CD4-positive, CD25-positive, alpha-beta regulatory T cell (primary cell): ENCODE data around the gene TMEM30A. TPM values are rescaled to one million over a fixed set of nuclear protein-coding genes. Genes with fewer than 3 reads are reported as not detected.

Experiments used
- ATAC-seq, 2 donors: fragments of 150-1000 bp; cut with Tn5 transposase; one replicate each; pipeline ENCODE4 v1.10.0; 2021; ENCODE audit warnings: low read depth in 2 of 2, moderate number of reproducible peaks in 2 of 2, moderate library complexity in 1 of 2
- DNase-seq, 3 donors: peaks; one replicate each; pipeline versions ENCODE4 v3.0.0 to v3.0.0-alpha.2; 2012 to 2022; ENCODE audit warnings: mixed read lengths in 1 of 3
- H3K27ac ChIP-seq: one replicate; pipeline ENCODE4 v1.7.0; 2013; ENCODE audit warnings: mild to moderate bottlenecking, low read length; ENCODE audit not compliant: insufficient read depth, poor library complexity, severe bottlenecking
- H3K27me3 ChIP-seq: one replicate; pipeline ENCODE4 v1.7.0; 2013; ENCODE audit warnings: low read length; ENCODE audit not compliant: control insufficient read depth, insufficient read depth
- H3K36me3 ChIP-seq: one replicate; pipeline ENCODE4 v1.7.0; 2013; ENCODE audit warnings: mild to moderate bottlenecking, low read length, moderate library complexity; ENCODE audit not compliant: control insufficient read depth, insufficient read depth
- H3K4me1 ChIP-seq: 2 replicates; pipeline ENCODE4 v1.7.0; 2013; ENCODE audit warnings: mild to moderate bottlenecking, low read length; ENCODE audit not compliant: insufficient read depth, control insufficient read depth, poor library complexity, severe bottlenecking
- H3K4me3 ChIP-seq: one replicate; pipeline ENCODE4 v1.7.0; 2013; ENCODE audit warnings: low read depth, mild to moderate bottlenecking, low read length, moderate library complexity
- H3K9me3 ChIP-seq, 2 experiments: 1 replicate in 1 of 2; 2 replicates in 1 of 2; pipeline ENCODE4 v1.7.0; 2013; ENCODE audit warnings: low read length in 2 of 2, mild to moderate bottlenecking in 1 of 2, moderate library complexity in 1 of 2; ENCODE audit not compliant: control insufficient read depth in 2 of 2
- H3K27ac Mint-ChIP-seq, 3 donors: one replicate each; pipeline ENCODE4 v1.8.0; 2020 to 2022; ENCODE audit warnings: mild to moderate bottlenecking in 3 of 3, mixed read lengths in 3 of 3, moderate library complexity in 2 of 3
- H3K27me3 Mint-ChIP-seq: one replicate; pipeline ENCODE4 v1.8.0; 2022; ENCODE audit warnings: mild to moderate bottlenecking, mixed read lengths
- H3K36me3 Mint-ChIP-seq: one replicate; pipeline ENCODE4 v1.8.0; 2020; ENCODE audit warnings: mixed read lengths
- H3K4me1 Mint-ChIP-seq, 4 donors: one replicate each; pipeline ENCODE4 v1.8.0; 2020 to 2022; ENCODE audit warnings: mixed read lengths in 4 of 4, mild to moderate bottlenecking in 1 of 4
- H3K4me3 Mint-ChIP-seq, 4 donors: one replicate each; pipeline ENCODE4 v1.8.0; 2020 to 2022; ENCODE audit warnings: mild to moderate bottlenecking in 4 of 4, mixed read lengths in 4 of 4, moderate library complexity in 3 of 4
- H3K9me3 Mint-ChIP-seq, 7 donors: one replicate each; pipeline ENCODE4 v1.8.0; 2020 to 2022; ENCODE audit warnings: mixed read lengths in 7 of 7, mild to moderate bottlenecking in 3 of 7, moderate library complexity in 2 of 7
- polyA plus RNA-seq, 4 donors: library from polyadenylated mRNA; unstranded; fragments of 300-500 nt; fragmentation: Illumina TruSeq; gene quantifications; one replicate each; pipeline ENCODE4 v1.2.3, GENCODE V29; 2021
- total RNA-seq: library from RNA; stranded (reverse); gene quantifications from one replicate; pipeline ENCODE4 v1.2.3, GENCODE V29; 2022

Gene TMEM30A
- total and polyA plus RNA-seq, 5 donors from 2014 or later = 32.5 to 45.5 (median 41.2) TPM

- H3K27ac Mint-ChIP-seq = no peak overlapping the region
- ATAC-seq = no peak
- peaks cover 19% of the 10 kb centered on the region for H3K36me3 Mint-ChIP-seq
Measured at GRCh38 chr6:75236630-75237029, 48.0 kb downstream of the TMEM30A start.

GRCh38 chr6:75235271-75235670 is 49.3 kb downstream of the TMEM30A start:
- H3K36me3 ChIP-seq = peaks cover 31% of the 10 kb centered on the region
- H3K4me3 ChIP-seq = no peak overlapping the region
- peaks cover 19% of the 10 kb centered on the region for H3K36me3 Mint-ChIP-seq
- no peak overlapping the region for H3K27ac ChIP-seq
- H3K9me3 Mint-ChIP-seq = no peaks in the 10 kb centered on the region
- H3K27ac Mint-ChIP-seq = no peak overlapping the region
- no peaks in the 10 kb centered on the region for H3K9me3 ChIP-seq
- H3K4me1 Mint-ChIP-seq = peaks cover 10 to 17% (median 10%) of the 10 kb centered on the region in 4 donors
- H3K4me3 Mint-ChIP-seq = no peak overlapping the region
- no peaks in the 10 kb centered on the region for H3K27me3 Mint-ChIP-seq
- DNase-seq (no peak), ATAC-seq (no peak)
- no peaks in the 10 kb centered on the region for H3K4me1 ChIP-seq
- no peaks in the 10 kb centered on the region for H3K27me3 ChIP-seq

More at GRCh38 chr6:75236630-75237029, 48.0 kb downstream of the TMEM30A start:
- peaks cover 41% of the 10 kb centered on the region for H3K36me3 ChIP-seq
- no peak overlapping the region for H3K27ac ChIP-seq
- no peaks in the 10 kb centered on the region for H3K9me3 ChIP-seq
- H3K4me3 Mint-ChIP-seq = no peak overlapping the region
- no peaks in the 10 kb centered on the region for H3K27me3 Mint-ChIP-seq
- DNase-seq = no peak
- no peaks in the 10 kb centered on the region for H3K4me1 ChIP-seq
- H3K9me3 Mint-ChIP-seq = no peaks in the 10 kb centered on the region
- H3K4me1 Mint-ChIP-seq = peaks cover 17 to 30% (median 20%) of the 10 kb centered on the region in 4 donors
- no peak overlapping the region for H3K4me3 ChIP-seq
- no peaks in the 10 kb centered on the region for H3K27me3 ChIP-seq

DNA sequence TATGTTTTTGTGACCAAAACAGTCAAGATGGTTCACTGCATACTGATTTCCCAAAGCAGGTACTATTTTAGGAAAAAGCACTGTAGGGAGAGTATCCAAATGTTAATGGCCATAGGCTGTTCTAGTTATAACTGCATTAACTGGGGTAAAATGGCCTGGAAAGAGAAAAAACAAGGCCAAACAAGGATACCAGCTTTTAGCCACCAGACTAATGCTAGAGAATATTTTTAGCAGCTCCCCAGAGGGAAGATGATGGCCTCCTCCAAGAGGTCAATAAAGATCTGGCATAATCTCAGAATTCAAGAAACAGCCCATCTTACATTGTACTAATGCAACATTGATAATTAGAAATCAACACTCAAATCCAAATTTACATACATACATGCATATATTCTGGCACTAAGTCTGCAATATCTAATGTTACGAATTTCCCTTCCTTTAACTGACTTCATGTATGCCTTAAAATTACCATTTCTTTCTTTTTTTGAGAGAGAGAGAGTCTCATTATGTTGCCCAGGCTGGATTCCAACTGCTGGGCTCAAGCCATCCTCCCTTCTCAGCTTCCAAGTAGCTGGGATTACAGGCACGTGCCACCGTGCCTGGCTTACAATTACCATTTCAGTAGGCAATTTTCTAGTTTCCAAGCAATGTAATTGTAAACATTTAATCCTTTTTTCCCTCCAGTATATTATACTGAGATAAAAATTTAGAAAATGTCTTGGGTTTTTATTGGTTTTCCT is 50.3 kb downstream of the TMEM30A start:
- Mint-ChIP-seq H3K4me1 (peaks cover under 1 to 7% (median 3%) of the 10 kb centered on the region in 4 donors), H3K36me3 (peaks cover 10% of the 10 kb centered on the region), H3K4me3 (no peak overlapping the region), H3K27ac (no peak overlapping the region), H3K9me3 (no peaks in the 10 kb centered on the region), H3K27me3 (no peaks in the 10 kb centered on the region)
- peaks cover 23% of the 10 kb centered on the region for H3K36me3 ChIP-seq
- no peaks in the 10 kb centered on the region for H3K27me3 ChIP-seq
- no peaks in the 10 kb centered on the region for H3K9me3 ChIP-seq
- no peak overlapping the region for H3K27ac ChIP-seq
- H3K4me1 ChIP-seq = no peaks in the 10 kb centered on the region
- no peak overlapping the region for H3K4me3 ChIP-seq
- ATAC-seq = no peak
- DNase-seq = no peak

GRCh38 chr6:75233092-75233615 is 51.4 kb downstream of the TMEM30A start:
- peaks cover 4% of the 10 kb centered on the region for H3K36me3 Mint-ChIP-seq
- H3K27me3 Mint-ChIP-seq = no peaks in the 10 kb centered on the region
- Histone ChIP-seq H3K9me3 (no peaks in the 10 kb centered on the region), H3K4me3 (no peak overlapping the region), H3K27me3 (no peaks in the 10 kb centered on the region), H3K36me3 (peaks cover 15% of the 10 kb centered on the region), H3K4me1 (no peaks in the 10 kb centered on the region), H3K27ac (no peak overlapping the region)
- peaks cover 0 to 5% (median 1%) of the 10 kb centered on the region in 4 donors for H3K4me1 Mint-ChIP-seq
- H3K4me3 Mint-ChIP-seq = no peak overlapping the region
- no peaks in the 10 kb centered on the region for H3K9me3 Mint-ChIP-seq
- H3K27ac Mint-ChIP-seq = no peak overlapping the region
- no peak for ATAC-seq
- no peak for DNase-seq

GRCh38 chr6:75230484-75231325 is 53.9 kb downstream of the TMEM30A start:
- DNase-seq = no peak
- no peak overlapping the region for H3K4me3 Mint-ChIP-seq

GRCh38 chr6:75224303-75224926 is 60.2 kb downstream of the TMEM30A start:
- H3K27me3 ChIP-seq = peaks cover 14% of the 10 kb centered on the region
- no peaks in the 10 kb centered on the region for H3K36me3 ChIP-seq
- no peak for DNase-seq
- Mint-ChIP-seq H3K27ac (no peak overlapping the region), H3K4me3 (no peak overlapping the region), H3K36me3 (no peaks in the 10 kb centered on the region), H3K9me3 (no peaks in the 10 kb centered on the region), H3K4me1 (no peaks in the 10 kb centered on the region), H3K27me3 (peaks cover 26% of the 10 kb centered on the region)
- H3K9me3 ChIP-seq = no peaks in the 10 kb centered on the region
- no peak overlapping the region for H3K27ac ChIP-seq
- H3K4me3 ChIP-seq = no peak overlapping the region
- ATAC-seq = no peak
- H3K4me1 ChIP-seq = no peaks in the 10 kb centered on the region

More at GRCh38 chr6:75230484-75231325, 53.9 kb downstream of the TMEM30A start:
- H3K9me3 Mint-ChIP-seq = no peaks in the 10 kb centered on the region
- H3K36me3 Mint-ChIP-seq = no peaks in the 10 kb centered on the region
- no peak overlapping the region for H3K27ac Mint-ChIP-seq
- no peaks in the 10 kb centered on the region for H3K4me1 ChIP-seq
- H3K4me1 Mint-ChIP-seq = peaks cover 0 to 2% (median 0%) of the 10 kb centered on the region in 4 donors
- no peak overlapping the region for H3K27ac ChIP-seq
- H3K27me3 ChIP-seq = no peaks in the 10 kb centered on the region
- no peak overlapping the region for H3K4me3 ChIP-seq
- no peak for ATAC-seq
- no peaks in the 10 kb centered on the region for H3K9me3 ChIP-seq
- H3K27me3 Mint-ChIP-seq = no peaks in the 10 kb centered on the region
- no peaks in the 10 kb centered on the region for H3K36me3 ChIP-seq

DNA sequence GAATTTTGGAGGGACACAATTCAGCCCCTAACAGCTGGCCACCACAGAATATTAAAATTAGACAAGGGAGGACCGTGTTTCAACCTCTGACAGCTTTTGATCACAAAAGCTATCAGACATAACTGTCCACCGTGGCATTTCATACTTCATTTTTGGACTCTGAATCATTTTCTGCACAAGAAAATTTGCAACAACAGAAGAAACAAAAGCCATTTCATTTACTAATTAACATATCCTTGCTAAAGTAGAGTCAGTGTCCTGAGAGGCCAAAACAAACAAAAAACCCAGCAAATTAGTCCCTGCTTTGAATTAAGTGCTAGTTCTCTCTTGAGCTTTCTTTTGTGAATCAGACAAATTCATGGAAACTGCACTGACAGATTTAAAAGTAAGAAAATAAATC is 61.2 kb downstream of the TMEM30A start:
- no peak overlapping the region for H3K4me3 ChIP-seq
- ATAC-seq (no peak), DNase-seq (no peak)
- H3K27ac Mint-ChIP-seq = no peak overlapping the region
- H3K36me3 Mint-ChIP-seq = no peaks in the 10 kb centered on the region
- H3K27me3 ChIP-seq = peaks cover 17% of the 10 kb centered on the region
- H3K4me1 Mint-ChIP-seq = no peaks in the 10 kb centered on the region
- H3K9me3 Mint-ChIP-seq = no peaks in the 10 kb centered on the region
- H3K4me3 Mint-ChIP-seq = no peak overlapping the region
- H3K27me3 Mint-ChIP-seq = peaks cover 27% of the 10 kb centered on the region
- no peak overlapping the region for H3K27ac ChIP-seq
- no peaks in the 10 kb centered on the region for H3K9me3 ChIP-seq
- H3K36me3 ChIP-seq = no peaks in the 10 kb centered on the region
- no peaks in the 10 kb centered on the region for H3K4me1 ChIP-seq
